Calu3 (cell line): Measurements from ENCODE around the gene CHST8. TPM values are rescaled to one million over a fixed set of nuclear protein-coding genes. Genes with fewer than 3 reads are reported as not detected.

Experiments
- BruUV-seq: library from RNA; stranded (reverse); fragments of 400-500 nt; replicated peaks from 2 replicates; lab custom pipeline; 2021; lab: Mats Ljungman, UMichigan
- CTCF ChIA-PET: fragments of 300-600 bp; sonication (Branson Sonifier 250); formaldehyde crosslinking; loops from one replicate; lab custom pipeline; 2022; ENCODE audit warnings: antibody characterized with exemption; lab: Charles Lee
- DNase-seq: peaks from one replicate; pipeline ENCODE4 v3.0.0; 2022
- H3K27ac Mint-ChIP-seq: one replicate; pipeline ENCODE4 v1.8.0; 2022; ENCODE audit warnings: mixed read lengths; ENCODE audit not compliant: unreplicated experiment
- H3K27me3 Mint-ChIP-seq: one replicate; pipeline ENCODE4 v1.8.0; 2022; ENCODE audit warnings: mixed read lengths; ENCODE audit not compliant: unreplicated experiment
- H3K36me3 Mint-ChIP-seq: one replicate; pipeline ENCODE4 v1.8.0; 2022; ENCODE audit warnings: mild to moderate bottlenecking, moderate library complexity, mixed read lengths; ENCODE audit not compliant: insufficient read depth, unreplicated experiment
- H3K4me1 Mint-ChIP-seq: one replicate; pipeline ENCODE4 v1.8.0; 2022; ENCODE audit warnings: mild to moderate bottlenecking, low read depth, mixed read lengths; ENCODE audit not compliant: unreplicated experiment
- H3K4me3 Mint-ChIP-seq: one replicate; pipeline ENCODE4 v1.8.0; 2022; ENCODE audit warnings: mild to moderate bottlenecking, low read depth, moderate library complexity, mixed read lengths; ENCODE audit not compliant: unreplicated experiment
- H3K9me3 Mint-ChIP-seq: one replicate; pipeline ENCODE4 v1.8.0; 2022; ENCODE audit warnings: low read depth, mixed read lengths; ENCODE audit not compliant: unreplicated experiment
- intact Hi-C: fragments of 100-400 bp; cut with micrococcal nuclease; formaldehyde crosslinking; loops from one replicate; pipeline ENCODE4 v1.10.0; 2022; ENCODE audit not compliant: unreplicated experiment
- total RNA-seq: library from RNA; stranded (reverse); gene quantifications from 2 replicates; pipeline ENCODE4 v1.2.3, GENCODE V29; 2022
- TF ChIP-seq, protein P1 (sequence below): fragments of 200-600 bp; IDR thresholded peaks from one replicate; pipeline ENCODE4 v1.8.0; 2022; ENCODE audit warnings: antibody characterized with exemption; ENCODE audit not compliant: unreplicated experiment

CHST8 gene
- total RNA-seq, 1 experiment from 2014 or later: not detected

DNA sequence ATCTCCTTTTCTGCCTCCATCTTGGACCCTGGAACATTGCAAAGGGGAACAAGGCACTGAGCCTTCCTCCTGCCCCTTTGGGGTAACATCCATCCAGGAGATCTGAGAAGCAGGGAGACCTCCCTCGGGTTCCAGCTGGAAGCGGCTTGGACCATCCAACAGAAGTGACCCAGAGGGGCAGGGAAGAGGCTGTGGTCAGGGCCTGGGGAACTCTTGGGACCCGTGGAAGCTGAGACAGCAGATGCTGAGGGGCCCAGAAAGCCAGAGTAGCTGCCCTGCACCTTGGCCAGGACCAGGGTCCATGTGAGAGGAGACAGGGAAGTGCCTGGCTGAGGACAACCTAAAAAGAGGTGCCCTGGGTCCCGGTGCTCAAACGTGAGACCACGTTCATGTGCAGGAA lies 153.0 kb downstream of the CHST8 start:
- peaks cover 15% of the 10 kb centered on the region for H3K4me1 Mint-ChIP-seq
- no peak for DNase-seq
- TF ChIP-seq, protein P1, sequence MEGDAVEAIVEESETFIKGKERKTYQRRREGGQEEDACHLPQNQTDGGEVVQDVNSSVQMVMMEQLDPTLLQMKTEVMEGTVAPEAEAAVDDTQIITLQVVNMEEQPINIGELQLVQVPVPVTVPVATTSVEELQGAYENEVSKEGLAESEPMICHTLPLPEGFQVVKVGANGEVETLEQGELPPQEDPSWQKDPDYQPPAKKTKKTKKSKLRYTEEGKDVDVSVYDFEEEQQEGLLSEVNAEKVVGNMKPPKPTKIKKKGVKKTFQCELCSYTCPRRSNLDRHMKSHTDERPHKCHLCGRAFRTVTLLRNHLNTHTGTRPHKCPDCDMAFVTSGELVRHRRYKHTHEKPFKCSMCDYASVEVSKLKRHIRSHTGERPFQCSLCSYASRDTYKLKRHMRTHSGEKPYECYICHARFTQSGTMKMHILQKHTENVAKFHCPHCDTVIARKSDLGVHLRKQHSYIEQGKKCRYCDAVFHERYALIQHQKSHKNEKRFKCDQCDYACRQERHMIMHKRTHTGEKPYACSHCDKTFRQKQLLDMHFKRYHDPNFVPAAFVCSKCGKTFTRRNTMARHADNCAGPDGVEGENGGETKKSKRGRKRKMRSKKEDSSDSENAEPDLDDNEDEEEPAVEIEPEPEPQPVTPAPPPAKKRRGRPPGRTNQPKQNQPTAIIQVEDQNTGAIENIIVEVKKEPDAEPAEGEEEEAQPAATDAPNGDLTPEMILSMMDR: no peak
- BruUV-seq: no TSS peak
- peaks cover 69% of the 10 kb centered on the region for H3K27me3 Mint-ChIP-seq
- CTCF ChIA-PET: interaction anchor here (0.6 to 1.0 kb wide), 2 partner anchors 8 to 343 kb away, joined by 3 to 4 read pairs; no protein-coding TSS in a partner anchor
- H3K36me3 Mint-ChIP-seq: peaks cover 4% of the 10 kb centered on the region
- no peak overlapping the region for H3K4me3 Mint-ChIP-seq
- no peaks in the 10 kb centered on the region for H3K9me3 Mint-ChIP-seq
- intact Hi-C loops: loop anchor here (5.0 kb wide), 2 partner anchors 373 to 532 kb away; no protein-coding TSS in a partner anchor
- no peak overlapping the region for H3K27ac Mint-ChIP-seq

DNA sequence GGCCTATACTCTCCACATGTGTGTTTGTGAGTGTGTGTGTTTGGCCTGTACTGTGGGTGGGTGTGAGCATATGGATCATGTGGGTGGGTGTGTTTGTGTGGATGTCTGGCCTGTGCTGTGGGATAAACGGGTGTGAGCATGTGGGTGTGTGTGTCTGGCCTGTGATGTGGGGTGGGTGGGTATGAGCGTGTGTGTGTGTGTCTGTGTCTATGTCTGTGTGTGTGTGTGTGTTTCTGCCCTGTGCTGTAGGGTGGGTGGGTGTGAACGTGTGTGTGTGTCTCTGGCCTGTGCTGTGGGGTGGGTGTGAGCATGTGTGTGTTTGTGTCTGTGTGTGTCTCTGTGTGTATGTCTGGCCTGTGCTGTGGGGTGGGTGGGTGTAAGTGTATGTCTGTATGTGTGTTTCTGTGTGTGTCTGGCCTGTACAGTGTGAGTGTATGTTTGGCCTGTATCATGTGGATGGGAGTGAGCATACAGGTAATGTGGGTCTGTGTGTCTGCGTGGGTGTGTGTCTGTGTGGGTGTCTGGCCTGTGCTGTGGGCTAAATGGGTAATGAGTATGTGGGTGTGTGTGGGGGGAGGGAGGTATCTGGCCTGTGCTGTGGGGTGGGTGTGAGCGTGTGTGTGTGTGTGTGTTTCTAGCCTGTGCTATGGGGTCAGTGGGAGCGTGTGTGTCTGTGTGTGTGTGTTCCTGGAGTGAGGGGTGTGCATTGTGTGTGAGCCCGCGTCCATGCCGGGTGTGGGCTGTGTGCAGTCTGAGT lies 154.2 kb downstream of the CHST8 start:
- H3K27ac Mint-ChIP-seq: no peak overlapping the region
- no peak overlapping the region for H3K4me3 Mint-ChIP-seq
- peaks cover 69% of the 10 kb centered on the region for H3K27me3 Mint-ChIP-seq
- H3K36me3 Mint-ChIP-seq: peaks cover 4% of the 10 kb centered on the region
- intact Hi-C loops: loop anchor here (5.0 kb wide), 1 partner anchor 371 kb away; no protein-coding TSS in a partner anchor
- CTCF ChIA-PET: interaction anchor here (1.0 to 2.3 kb wide), 2 partner anchors 10 to 320 kb away, joined by 4 to 75 read pairs; no protein-coding TSS in a partner anchor
- peaks cover 15% of the 10 kb centered on the region for H3K4me1 Mint-ChIP-seq
- BruUV-seq: no TSS peak
- no peaks in the 10 kb centered on the region for H3K9me3 Mint-ChIP-seq
- TF ChIP-seq, protein P1: no peak
- DNase-seq: no peak

DNA sequence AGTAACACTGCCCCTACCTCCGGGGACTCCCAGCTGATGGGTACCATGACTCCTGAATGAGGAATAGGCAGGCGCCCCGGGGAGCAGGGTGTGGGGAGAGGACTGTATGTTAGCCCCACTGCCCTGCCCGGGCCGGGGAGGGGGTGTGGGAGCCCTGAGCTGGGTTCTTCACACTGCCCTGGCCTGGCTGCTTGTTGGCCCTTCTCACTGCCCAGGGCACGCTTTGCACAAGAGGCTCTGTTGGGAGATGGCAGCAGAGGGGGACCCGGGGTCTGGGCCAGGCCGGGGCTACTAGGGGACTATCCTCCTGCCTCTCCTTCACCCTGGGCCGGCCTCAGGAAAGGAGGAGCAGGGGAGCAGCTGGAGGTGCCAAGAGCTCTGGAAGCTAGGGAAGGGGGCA lies 155.6 kb downstream of the CHST8 start:
- intact Hi-C loops: loop anchor here (5.0 kb wide), 1 partner anchor 370 kb away; no protein-coding TSS in a partner anchor
- no peak for DNase-seq
- BruUV-seq: no TSS peak

DNA sequence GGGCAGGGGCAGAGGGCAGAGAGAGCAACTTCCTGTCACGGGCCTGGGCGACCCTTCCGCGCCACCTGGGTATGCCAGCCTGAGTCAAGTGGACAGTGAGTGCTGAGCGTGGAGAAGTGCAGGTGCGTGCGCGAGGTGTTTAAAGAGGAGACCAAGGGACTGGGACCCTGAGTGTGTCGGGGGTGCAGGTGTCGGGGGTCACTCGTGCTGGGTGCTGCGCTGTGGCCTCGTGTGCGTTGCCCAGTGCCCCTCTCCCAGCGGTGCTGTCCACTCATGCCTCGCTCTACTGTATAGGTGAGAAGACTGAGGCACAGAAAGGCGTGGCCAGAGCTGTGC lies 156.0 kb downstream of the CHST8 start:
- Mint-ChIP-seq H3K36me3 (peaks cover 4% of the 10 kb centered on the region), H3K27ac (no peak overlapping the region), H3K4me3 (no peak overlapping the region), H3K4me1 (peaks cover 15% of the 10 kb centered on the region), H3K9me3 (no peaks in the 10 kb centered on the region), H3K27me3 (peaks cover 83% of the 10 kb centered on the region)
- no peak for DNase-seq
- intact Hi-C loops: loop anchor here (1.0 to 5.0 kb wide), 3 partner anchors 221 to 370 kb away; no protein-coding TSS in a partner anchor
- TF ChIP-seq, protein P1: no peak
- CTCF ChIA-PET: interaction anchor here (0.5 to 2.3 kb wide), 22 partner anchors 9 to 822 kb away, joined by 3 to 75 read pairs (median 3); no protein-coding TSS in a partner anchor
- BruUV-seq: no TSS peak

More for the DNA sequence above, 155.6 kb downstream of the CHST8 start:
- H3K36me3 Mint-ChIP-seq: peaks cover 4% of the 10 kb centered on the region
- no peaks in the 10 kb centered on the region for H3K9me3 Mint-ChIP-seq
- no peak overlapping the region for H3K4me3 Mint-ChIP-seq
- H3K4me1 Mint-ChIP-seq: peaks cover 15% of the 10 kb centered on the region
- H3K27ac Mint-ChIP-seq: no peak overlapping the region
- CTCF ChIA-PET: interaction anchor here (0.5 to 2.3 kb wide), 20 partner anchors 8 to 822 kb away, joined by 3 to 75 read pairs (median 4); no protein-coding TSS in a partner anchor
- H3K27me3 Mint-ChIP-seq: peaks cover 79% of the 10 kb centered on the region
- TF ChIP-seq, protein P1: no peak
